B cell (primary cell): ENCODE results near the gene BMP10. TPM values are rescaled to one million over a fixed set of nuclear protein-coding genes. Genes with fewer than 3 reads are reported as not detected.

Source experiments
- ATAC-seq: fragments of 200-7000 bp; cut with Tn5 transposase; one replicate; pipeline ENCODE4 v1.10.0; 2021; ENCODE audit warnings: low read depth, mild to moderate bottlenecking, moderate number of reproducible peaks, moderate library complexity
- CTCF ChIA-PET: fragments of 350-600 bp; sonication (Branson Sonifier 250); formaldehyde crosslinking; loops from one replicate; lab custom pipeline; 2021; ENCODE audit warnings: antibody characterized with exemption, inconsistent platforms; lab: Charles Lee
- POLR2A ChIA-PET: fragments of 350-600 bp; sonication (Branson Sonifier 250); formaldehyde crosslinking; loops from one replicate; lab custom pipeline; 2021; ENCODE audit warnings: antibody characterized with exemption; lab: Charles Lee
- DNase-seq: peaks from one replicate; pipeline ENCODE4 v3.0.0; 2013
- H2AFZ ChIP-seq: 2 replicates; pipeline ENCODE4 v1.6.1; 2012; ENCODE audit warnings: mild to moderate bottlenecking, low read depth, low read length; ENCODE audit not compliant: insufficient read depth, poor library complexity, severe bottlenecking
- H3K27ac ChIP-seq, 2 donors: 1 replicate in 1 of 2; 2 replicates in 1 of 2; pipeline ENCODE4 v1.5.1; 2012 to 2013; ENCODE audit warnings: low read length in 2 of 2, mild to moderate bottlenecking in 2 of 2, moderate library complexity in 1 of 2
- H3K27me3 ChIP-seq, 4 experiments: fragments of 200-600 bp in 1 of 4; sonication (generic) in 1 of 4; replicated peaks in 1 of 4; 1 replicate in 2 of 4; 2 replicates in 2 of 4; pipeline versions ENCODE4 v1.6.1 to v1.7.0; 2013 to 2016; ENCODE audit warnings: low read length in 3 of 4, mild to moderate bottlenecking in 2 of 4, mixed read lengths in 1 of 4, moderate library complexity in 1 of 4; ENCODE audit not compliant: insufficient read depth in 4 of 4, control insufficient read depth in 3 of 4; ENCODE audit errors: control extremely low read depth in 1 of 4
- H3K36me3 ChIP-seq, 2 experiments: replicated peaks in 1 of 2; 1 replicate in 1 of 2; 2 replicates in 1 of 2; pipeline versions ENCODE4 v1.6.1 to v1.7.1; 2013; ENCODE audit warnings: low read length in 1 of 2; ENCODE audit not compliant: insufficient read depth in 2 of 2, control insufficient read depth in 1 of 2; ENCODE audit errors: control extremely low read depth in 1 of 2, extremely low read depth in 1 of 2
- H3K4me1 ChIP-seq, 2 donors: fragments of 200-600 bp in 1 of 2; sonication (generic) in 1 of 2; 1 replicate in 1 of 2; 2 replicates in 1 of 2; pipeline versions ENCODE4 v1.5.1 to v1.6.1; 2013 to 2017; ENCODE audit warnings: low read length in 2 of 2; ENCODE audit not compliant: control insufficient read depth in 2 of 2, insufficient read depth in 2 of 2
- H3K4me2 ChIP-seq: replicated peaks from 2 replicates; pipeline ENCODE3; 2012; ENCODE audit warnings: mild to moderate bottlenecking, low read depth, low read length; ENCODE audit not compliant: poor library complexity, severe bottlenecking
- H3K4me3 ChIP-seq, 5 experiments: fragments of 200-600 bp in 1 of 5; sonication (generic) in 1 of 5; 1 replicate in 3 of 5; 2 replicates in 2 of 5; pipeline versions ENCODE4 v1.5.1 to v1.7.0; 2011 to 2016; ENCODE audit warnings: low read length in 4 of 5, mild to moderate bottlenecking in 4 of 5, low read depth in 2 of 5, control low read depth in 1 of 5, moderate library complexity in 1 of 5; ENCODE audit not compliant: insufficient read depth in 1 of 5; ENCODE audit errors: control extremely low read depth in 1 of 5, extremely low read depth in 1 of 5
- H3K79me2 ChIP-seq: fragments of 200-600 bp; sonication (generic); one replicate; pipeline ENCODE4 v1.6.0; 2016; ENCODE audit warnings: low read length; ENCODE audit not compliant: control insufficient read depth, insufficient read depth
- H3K9ac ChIP-seq: fragments of 200-600 bp; sonication (generic); 2 replicates; pipeline ENCODE4 v1.6.1; 2017; ENCODE audit warnings: mild to moderate bottlenecking, low read length, moderate library complexity
- H3K9me3 ChIP-seq, 3 donors: one replicate each; pipeline versions ENCODE4 v1.6.1 to v1.7.1; 2013; ENCODE audit warnings: low read length in 2 of 3; ENCODE audit not compliant: control insufficient read depth in 2 of 3, insufficient read depth in 1 of 3; ENCODE audit errors: control extremely low read depth in 1 of 3
- H4K20me1 ChIP-seq: 2 replicates; pipeline ENCODE4 v1.6.0; 2012; ENCODE audit warnings: mild to moderate bottlenecking, low read length; ENCODE audit not compliant: insufficient read depth, control insufficient read depth, poor library complexity, severe bottlenecking
- H3K27ac Mint-ChIP-seq: one replicate; pipeline ENCODE4 v1.8.0; 2021; ENCODE audit warnings: mixed read lengths
- H3K27me3 Mint-ChIP-seq: one replicate; pipeline ENCODE4 v1.8.0; 2021; ENCODE audit warnings: mixed read lengths
- H3K4me1 Mint-ChIP-seq: one replicate; pipeline ENCODE4 v1.8.0; 2021; ENCODE audit warnings: mixed read lengths
- H3K4me3 Mint-ChIP-seq: one replicate; pipeline ENCODE4 v1.8.0; 2021; ENCODE audit warnings: mixed read lengths
- H3K9me3 Mint-ChIP-seq: one replicate; pipeline ENCODE4 v1.8.0; 2022; ENCODE audit warnings: mixed read lengths; ENCODE audit not compliant: insufficient read depth
- EZH2 ChIP-seq: IDR thresholded peaks from 2 replicates; pipeline ENCODE4 v1.6.1; 2012; ENCODE audit warnings: borderline replicate concordance, low read depth, mild to moderate bottlenecking, moderate library complexity, low read length; ENCODE audit not compliant: insufficient read depth, poor library complexity, severe bottlenecking
- WGBS: methylation state at CpG from one replicate; pipeline ENCODE4 v1.1.5; 2013; ENCODE audit warnings: missing lambda C conversion rate; ENCODE audit not compliant: insufficient coverage; 5-methylcytosine and 5-hydroxymethylcytosine counted together
- intact Hi-C: fragments of 100-400 bp; cut with micrococcal nuclease; formaldehyde crosslinking; loops from one replicate; pipeline ENCODE4 v1.10.0; 2022
- polyA plus RNA-seq: library from polyadenylated mRNA; depleted of rRNA; stranded (reverse); fragments of >200 nt; gene quantifications from 2 replicates; pipeline ENCODE4 v1.2.3, GENCODE V29; 2012
- total RNA-seq, 2 donors: library from RNA; stranded (reverse); fragments of 120-200 nt in 1 of 2; gene quantifications; 1 replicate in 1 of 2; 2 replicates in 1 of 2; pipeline versions ENCODE4 v1.2.3 to v1.2.4, GENCODE V29; 2013 to 2022
- TF ChIP-seq, protein P1 (sequence below): fragments of 200-600 bp; IDR thresholded peaks from one replicate; pipeline ENCODE4 v1.8.0; 2022; ENCODE audit warnings: antibody characterized with exemption, mild to moderate bottlenecking

The BMP10 gene
- total and polyA plus RNA-seq, 2 donors (not counting 1 experiment from before 2014, with no cell fraction given) = not detected

DNA sequence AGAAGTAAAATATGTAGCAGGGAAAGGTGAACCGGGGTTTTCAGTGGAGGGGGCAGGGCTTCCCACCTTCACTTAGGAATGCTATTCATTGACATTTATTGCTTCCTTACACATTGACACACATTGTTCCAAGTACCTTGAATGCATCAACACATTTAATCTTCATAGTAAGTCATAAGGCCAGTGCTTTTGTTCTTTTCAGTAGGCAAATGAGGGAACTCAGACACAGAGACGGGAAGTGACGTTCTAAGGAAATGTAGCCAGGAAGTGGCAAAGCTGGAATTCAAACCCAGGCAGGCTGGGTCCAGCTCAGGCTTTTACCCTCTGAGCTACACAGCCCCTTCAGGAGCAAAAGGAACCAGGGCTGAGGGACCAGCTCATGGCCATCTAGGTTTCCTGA, 20.7 kb downstream of the BMP10 start:
- H3K27ac Mint-ChIP-seq = no peak overlapping the region
- Histone ChIP-seq H3K27me3 (peaks cover 0 to 7% (median 0%) of the 10 kb centered on the region in 4 experiments), H3K27ac (no peak overlapping the region), H3K9me3 (no peaks in the 10 kb centered on the region), H3K79me2 (no peaks in the 10 kb centered on the region), H3K4me1 (no peaks in the 10 kb centered on the region), H3K9ac (no peak overlapping the region), H3K36me3 (no peaks in the 10 kb centered on the region), H2AFZ (no peak overlapping the region), H3K4me3 (no peak overlapping the region), H3K4me2 (no peak overlapping the region), H4K20me1 (no peaks in the 10 kb centered on the region)
- intact Hi-C loops = no loop called here
- ChIA-PET CTCF (interaction anchor here (1.5 to 1.6 kb wide), 2 partner anchors 142 to 144 kb away, joined by 3 to 5 read pairs; no protein-coding TSS in a partner anchor), POLR2A (no interaction called here)
- DNase-seq = no peak
- ATAC-seq = no peak
- peaks cover 15% of the 10 kb centered on the region for H3K27me3 Mint-ChIP-seq
- WGBS = 91% methylated on average over 2 of the region's 3 CpGs
- TF ChIP-seq, protein P1, sequence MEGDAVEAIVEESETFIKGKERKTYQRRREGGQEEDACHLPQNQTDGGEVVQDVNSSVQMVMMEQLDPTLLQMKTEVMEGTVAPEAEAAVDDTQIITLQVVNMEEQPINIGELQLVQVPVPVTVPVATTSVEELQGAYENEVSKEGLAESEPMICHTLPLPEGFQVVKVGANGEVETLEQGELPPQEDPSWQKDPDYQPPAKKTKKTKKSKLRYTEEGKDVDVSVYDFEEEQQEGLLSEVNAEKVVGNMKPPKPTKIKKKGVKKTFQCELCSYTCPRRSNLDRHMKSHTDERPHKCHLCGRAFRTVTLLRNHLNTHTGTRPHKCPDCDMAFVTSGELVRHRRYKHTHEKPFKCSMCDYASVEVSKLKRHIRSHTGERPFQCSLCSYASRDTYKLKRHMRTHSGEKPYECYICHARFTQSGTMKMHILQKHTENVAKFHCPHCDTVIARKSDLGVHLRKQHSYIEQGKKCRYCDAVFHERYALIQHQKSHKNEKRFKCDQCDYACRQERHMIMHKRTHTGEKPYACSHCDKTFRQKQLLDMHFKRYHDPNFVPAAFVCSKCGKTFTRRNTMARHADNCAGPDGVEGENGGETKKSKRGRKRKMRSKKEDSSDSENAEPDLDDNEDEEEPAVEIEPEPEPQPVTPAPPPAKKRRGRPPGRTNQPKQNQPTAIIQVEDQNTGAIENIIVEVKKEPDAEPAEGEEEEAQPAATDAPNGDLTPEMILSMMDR = no peak
- TF ChIP-seq EZH2 = no peak
- H3K9me3 Mint-ChIP-seq = no peaks in the 10 kb centered on the region
- no peak overlapping the region for H3K4me3 Mint-ChIP-seq
- no peaks in the 10 kb centered on the region for H3K4me1 Mint-ChIP-seq

DNA sequence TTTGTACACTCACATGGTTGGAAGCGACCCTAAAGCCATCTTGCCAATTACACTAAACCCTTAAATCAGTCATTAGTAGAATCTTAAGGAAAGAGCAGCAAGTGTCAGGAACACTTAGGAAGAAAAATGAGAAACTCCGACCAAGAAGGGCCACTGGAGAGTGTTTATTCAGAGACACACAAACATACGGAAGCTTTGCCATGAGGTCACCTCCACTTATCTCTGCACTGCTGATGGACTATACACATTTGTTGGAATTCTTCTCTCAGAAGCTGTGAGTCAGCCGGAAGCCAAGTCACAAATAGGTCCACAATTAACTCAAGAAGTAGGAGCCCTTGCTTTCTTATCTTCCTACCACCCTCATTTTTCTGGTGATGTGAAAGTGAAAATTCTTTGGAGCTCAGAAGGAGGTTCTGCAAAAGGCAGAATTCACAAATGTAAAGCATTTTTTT, 21.6 kb downstream of the BMP10 start:
- Histone ChIP-seq H3K9me3 (no peaks in the 10 kb centered on the region), H3K79me2 (no peaks in the 10 kb centered on the region), H3K36me3 (no peaks in the 10 kb centered on the region), H3K27ac (no peak overlapping the region), H3K4me2 (no peak overlapping the region), H3K27me3 (peaks cover 0 to 7% (median 0%) of the 10 kb centered on the region in 4 experiments), H3K9ac (no peak overlapping the region), H2AFZ (no peak overlapping the region), H4K20me1 (no peaks in the 10 kb centered on the region), H3K4me1 (no peaks in the 10 kb centered on the region), H3K4me3 (no peak overlapping the region)
- WGBS = 100% methylated on average over 1 of the region's 4 CpGs
- Mint-ChIP-seq H3K27ac (no peak overlapping the region), H3K27me3 (peaks cover 18% of the 10 kb centered on the region), H3K4me1 (no peaks in the 10 kb centered on the region), H3K4me3 (no peak overlapping the region), H3K9me3 (no peaks in the 10 kb centered on the region)
- CTCF ChIA-PET = interaction anchor here (1.5 to 2.3 kb wide), 3 partner anchors 11 to 141 kb away, joined by 5 to 11 read pairs (median 5); no protein-coding TSS in a partner anchor
- no peak for DNase-seq
- intact Hi-C loops = no loop called here
- POLR2A ChIA-PET = no interaction called here
- no peak for TF ChIP-seq EZH2
- TF ChIP-seq, protein P1 = no peak
- no peak for ATAC-seq
